Astrocyte (in vitro differentiated cells and primary cell): ENCODE results near the gene NLGN1.
"Not testable (repeated sequence)": the region's sequence is repeated elsewhere in the genome, so short reads cannot be mapped to it uniquely, and the experiment has no call there.

Experiments
- EZH2 ChIP-seq: IDR thresholded peaks from 2 replicates; pipeline ENCODE4 v1.6.1; 2012; ENCODE audit warnings: mild to moderate bottlenecking, low read length, inconsistent platforms; ENCODE audit not compliant: insufficient read depth
- TF ChIP-seq, protein P1 (sequence below): IDR thresholded peaks from 2 replicates; pipeline ENCODE4 v1.5.1; 2011; ENCODE audit warnings: low read depth, mild to moderate bottlenecking, inconsistent platforms, low read length, moderate library complexity; ENCODE audit not compliant: insufficient read depth

DNA sequence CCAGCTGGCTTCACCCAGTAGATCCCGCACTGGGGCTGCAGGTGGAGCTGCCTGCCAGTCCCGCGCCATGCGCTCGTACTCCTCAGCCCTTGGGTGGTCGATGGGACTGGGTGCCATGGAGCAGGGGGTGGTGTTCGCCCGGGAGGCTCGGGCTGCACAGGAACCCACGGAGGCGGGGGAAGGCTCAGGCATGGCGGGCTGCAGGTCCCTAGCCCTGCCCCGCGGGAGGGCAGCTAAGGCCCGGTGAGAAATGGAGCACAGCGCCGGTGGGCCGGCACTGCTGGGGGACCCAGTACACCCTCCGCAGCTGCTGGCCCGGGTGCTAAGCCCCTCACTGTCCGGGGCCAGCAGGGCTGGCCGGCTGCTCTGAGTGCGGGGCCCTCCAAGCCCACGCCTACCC is 814.4 kb downstream of the NLGN1 start:
- TF ChIP-seq, protein P1, sequence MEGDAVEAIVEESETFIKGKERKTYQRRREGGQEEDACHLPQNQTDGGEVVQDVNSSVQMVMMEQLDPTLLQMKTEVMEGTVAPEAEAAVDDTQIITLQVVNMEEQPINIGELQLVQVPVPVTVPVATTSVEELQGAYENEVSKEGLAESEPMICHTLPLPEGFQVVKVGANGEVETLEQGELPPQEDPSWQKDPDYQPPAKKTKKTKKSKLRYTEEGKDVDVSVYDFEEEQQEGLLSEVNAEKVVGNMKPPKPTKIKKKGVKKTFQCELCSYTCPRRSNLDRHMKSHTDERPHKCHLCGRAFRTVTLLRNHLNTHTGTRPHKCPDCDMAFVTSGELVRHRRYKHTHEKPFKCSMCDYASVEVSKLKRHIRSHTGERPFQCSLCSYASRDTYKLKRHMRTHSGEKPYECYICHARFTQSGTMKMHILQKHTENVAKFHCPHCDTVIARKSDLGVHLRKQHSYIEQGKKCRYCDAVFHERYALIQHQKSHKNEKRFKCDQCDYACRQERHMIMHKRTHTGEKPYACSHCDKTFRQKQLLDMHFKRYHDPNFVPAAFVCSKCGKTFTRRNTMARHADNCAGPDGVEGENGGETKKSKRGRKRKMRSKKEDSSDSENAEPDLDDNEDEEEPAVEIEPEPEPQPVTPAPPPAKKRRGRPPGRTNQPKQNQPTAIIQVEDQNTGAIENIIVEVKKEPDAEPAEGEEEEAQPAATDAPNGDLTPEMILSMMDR: not testable (repeated sequence)
- TF ChIP-seq EZH2: not testable (repeated sequence)
